ENCODE data around the gene FRRS1.

FRRS1 gene

DNA sequence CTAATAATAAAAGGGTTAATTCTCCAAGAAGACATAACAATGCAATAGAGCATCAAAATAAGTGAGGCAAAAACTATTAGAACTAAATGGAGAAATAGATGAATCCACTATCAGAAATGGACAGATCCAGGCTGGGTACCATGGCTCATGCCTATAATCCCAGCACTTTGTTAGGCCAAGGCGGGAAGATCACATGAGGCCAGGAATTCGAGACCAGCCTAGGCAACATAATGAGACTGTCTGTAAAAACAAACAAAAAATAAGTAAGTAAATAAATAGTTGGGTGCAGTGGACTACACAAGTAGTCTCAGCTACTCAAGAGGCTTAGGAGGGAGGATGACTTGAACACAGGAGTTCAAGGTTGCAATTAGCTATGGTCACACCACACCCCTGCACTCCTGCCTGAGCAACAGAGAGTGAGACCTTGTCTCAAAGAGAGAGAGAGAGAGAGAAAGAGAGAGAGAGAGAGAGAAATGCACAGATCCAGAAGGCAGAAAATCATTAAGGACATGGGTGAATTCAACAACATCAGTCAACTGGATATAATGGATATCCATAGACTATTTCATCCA is 12.3 kb downstream of the FRRS1 start:
- TF ChIP-seq, protein P1, sequence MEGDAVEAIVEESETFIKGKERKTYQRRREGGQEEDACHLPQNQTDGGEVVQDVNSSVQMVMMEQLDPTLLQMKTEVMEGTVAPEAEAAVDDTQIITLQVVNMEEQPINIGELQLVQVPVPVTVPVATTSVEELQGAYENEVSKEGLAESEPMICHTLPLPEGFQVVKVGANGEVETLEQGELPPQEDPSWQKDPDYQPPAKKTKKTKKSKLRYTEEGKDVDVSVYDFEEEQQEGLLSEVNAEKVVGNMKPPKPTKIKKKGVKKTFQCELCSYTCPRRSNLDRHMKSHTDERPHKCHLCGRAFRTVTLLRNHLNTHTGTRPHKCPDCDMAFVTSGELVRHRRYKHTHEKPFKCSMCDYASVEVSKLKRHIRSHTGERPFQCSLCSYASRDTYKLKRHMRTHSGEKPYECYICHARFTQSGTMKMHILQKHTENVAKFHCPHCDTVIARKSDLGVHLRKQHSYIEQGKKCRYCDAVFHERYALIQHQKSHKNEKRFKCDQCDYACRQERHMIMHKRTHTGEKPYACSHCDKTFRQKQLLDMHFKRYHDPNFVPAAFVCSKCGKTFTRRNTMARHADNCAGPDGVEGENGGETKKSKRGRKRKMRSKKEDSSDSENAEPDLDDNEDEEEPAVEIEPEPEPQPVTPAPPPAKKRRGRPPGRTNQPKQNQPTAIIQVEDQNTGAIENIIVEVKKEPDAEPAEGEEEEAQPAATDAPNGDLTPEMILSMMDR (IDR thresholded peaks at IDR 0.05; ENCODE audit: low read depth, low read length, missing control alignments): no peak
- in situ Hi-C loops (cut with HindIII; ENCODE audit: low sequenced_read_pairs): no loop called here
- DNase-seq (ENCODE audit: low read depth): no peak
- H3K4me3 ChIP-seq (ENCODE audit: low read depth, low read length): no peak overlapping the region

- TF ChIP-seq, protein P1 (IDR thresholded peaks at IDR 0.05; ENCODE audit: low read depth, low read length, missing control alignments): no peak
- no peak overlapping the region for H3K4me3 ChIP-seq (ENCODE audit: low read depth, low read length)
- DNase-seq (ENCODE audit: low read depth): no peak
- in situ Hi-C loops (cut with HindIII; ENCODE audit: low sequenced_read_pairs): no loop called here
These were observed 14.4 kb downstream of the FRRS1 start for GRCh38 chr1:99751877-99752504.

- no peak overlapping the region for H3K4me3 ChIP-seq (ENCODE audit: low read depth, low read length)
- TF ChIP-seq, protein P1 (IDR thresholded peaks at IDR 0.05; ENCODE audit: low read depth, low read length, missing control alignments): no peak
- no peak for DNase-seq (ENCODE audit: low read depth)
- in situ Hi-C loops (cut with HindIII; ENCODE audit: low sequenced_read_pairs): no loop called here
These were observed 16.7 kb downstream of the FRRS1 start for GRCh38 chr1:99749504-99750347.

DNA sequence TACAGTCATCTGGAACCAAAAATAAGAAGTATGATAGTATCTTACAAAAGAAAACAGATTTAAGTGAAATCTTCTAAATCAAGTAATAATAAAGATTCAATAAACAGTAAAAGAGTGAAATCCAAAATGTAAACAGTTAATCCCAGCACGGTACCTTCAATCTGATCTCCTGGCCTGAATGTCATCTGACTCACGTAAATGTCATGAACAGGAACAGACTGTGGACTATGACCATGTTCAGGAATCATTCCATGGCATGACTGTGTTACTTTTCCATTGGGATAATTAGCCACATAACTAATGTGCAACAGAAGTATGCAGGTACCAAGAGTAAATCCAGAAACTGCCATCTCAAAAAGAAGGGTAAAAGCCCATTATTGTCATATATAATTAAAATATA is 18.0 kb downstream of the FRRS1 start:
- in situ Hi-C loops (cut with HindIII; ENCODE audit: low sequenced_read_pairs): no loop called here
- TF ChIP-seq, protein P1 (IDR thresholded peaks at IDR 0.05; ENCODE audit: low read depth, low read length, missing control alignments): no peak
- no peak for DNase-seq (ENCODE audit: low read depth)

DNA sequence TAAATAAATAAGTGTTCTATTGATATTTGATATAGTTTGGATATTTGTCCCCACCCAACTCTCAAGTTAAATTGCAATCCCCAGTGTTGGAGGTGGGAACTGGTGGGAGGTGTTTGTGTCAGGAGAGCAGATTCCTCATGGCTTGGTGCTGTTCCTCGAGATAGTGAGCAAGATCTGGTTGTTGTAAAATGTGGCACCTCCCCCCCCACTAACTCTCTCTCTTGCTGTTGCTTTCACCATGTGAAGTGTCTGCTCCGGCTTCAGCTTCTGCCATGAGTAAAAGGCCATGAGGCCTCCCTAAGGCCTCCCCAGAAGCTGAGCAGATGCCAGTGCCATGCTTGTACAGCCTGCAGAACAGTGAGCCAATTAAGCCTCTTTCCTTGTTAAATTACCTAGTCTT is 20.8 kb downstream of the FRRS1 start:
- DNase-seq (ENCODE audit: low read depth): no peak
- in situ Hi-C loops (cut with HindIII; ENCODE audit: low sequenced_read_pairs): no loop called here
- TF ChIP-seq, protein P1 (IDR thresholded peaks at IDR 0.05; ENCODE audit: low read depth, low read length, missing control alignments): no peak
- no peak overlapping the region for H3K4me3 ChIP-seq (ENCODE audit: low read depth, low read length)

More for the DNA sequence above, 18.0 kb downstream of the FRRS1 start:
- no peak overlapping the region for H3K4me3 ChIP-seq (ENCODE audit: low read depth, low read length)

- DNase-seq (ENCODE audit: low read depth): no peak
- H3K4me3 ChIP-seq (ENCODE audit: low read depth, low read length): no peak overlapping the region
- in situ Hi-C loops (cut with HindIII; ENCODE audit: low sequenced_read_pairs): no loop called here
- TF ChIP-seq, protein P1 (IDR thresholded peaks at IDR 0.05; ENCODE audit: low read depth, low read length, missing control alignments): no peak
These were observed 21.4 kb downstream of the FRRS1 start for GRCh38 chr1:99745061-99745460.

Measured in astrocyte of the cerebellum (primary cell).